Common myeloid progenitor, CD34-positive (primary cell): Measurements from ENCODE around the gene TFCP2.
"Not testable (repeated sequence)": the region's sequence is repeated elsewhere in the genome, so short reads cannot be mapped to it uniquely, and the experiment has no call there.

Source experiments
- CTCF ChIA-PET: fragments of 350-600 bp; sonication (Branson Sonifier 250); formaldehyde crosslinking; loops from one replicate; lab custom pipeline; 2021; ENCODE audit warnings: antibody characterized with exemption; lab: Charles Lee
- POLR2A ChIA-PET: fragments of 350-600 bp; sonication (Branson Sonifier 250); formaldehyde crosslinking; loops from one replicate; lab custom pipeline; 2021; ENCODE audit warnings: antibody characterized with exemption; lab: Charles Lee
- DNase-seq, 3 donors: peaks; one replicate each; pipeline versions ENCODE4 v3.0.0 to v3.0.0-alpha.2; 2013
- H3K27ac ChIP-seq, 2 experiments: 1 replicate in 1 of 2; 2 replicates in 1 of 2; pipeline ENCODE4 v1.7.0; 2013; ENCODE audit warnings: inconsistent platforms in 2 of 2, low read length in 2 of 2, mild to moderate bottlenecking in 2 of 2, low read depth in 1 of 2, moderate library complexity in 1 of 2; ENCODE audit not compliant: severe bottlenecking in 2 of 2, insufficient read depth in 1 of 2, poor library complexity in 1 of 2
- H3K27me3 ChIP-seq, 5 experiments: replicated peaks in 2 of 5; 1 replicate in 3 of 5; 2 replicates in 2 of 5; pipeline versions ENCODE4 v1.6.1 to v1.7.0; 2013; ENCODE audit warnings: low read length in 4 of 5, mild to moderate bottlenecking in 2 of 5, moderate library complexity in 2 of 5, inconsistent platforms in 1 of 5; ENCODE audit not compliant: insufficient read depth in 5 of 5, control insufficient read depth in 4 of 5
- H3K36me3 ChIP-seq, 4 experiments: 1 replicate in 2 of 4; 2 replicates in 2 of 4; pipeline versions ENCODE4 v1.6.1 to v1.7.0; 2013; ENCODE audit warnings: low read length in 3 of 4, control low read depth in 1 of 4, mild to moderate bottlenecking in 1 of 4; ENCODE audit not compliant: control insufficient read depth in 4 of 4, insufficient read depth in 4 of 4
- H3K4me1 ChIP-seq, 4 experiments: 1 replicate in 3 of 4; 2 replicates in 1 of 4; pipeline versions ENCODE4 v1.6.1 to v1.7.1; 2013; ENCODE audit warnings: low read length in 3 of 4, mild to moderate bottlenecking in 3 of 4, control low read depth in 1 of 4, inconsistent platforms in 1 of 4, moderate library complexity in 1 of 4; ENCODE audit not compliant: control insufficient read depth in 4 of 4, insufficient read depth in 4 of 4; ENCODE audit errors: control extremely low read depth in 1 of 4
- H3K4me3 ChIP-seq, 7 experiments: 1 replicate in 4 of 7; 2 replicates in 3 of 7; pipeline versions ENCODE4 v1.5.1 to v1.7.0; 2013; ENCODE audit warnings: mild to moderate bottlenecking in 7 of 7, low read length in 6 of 7, moderate library complexity in 6 of 7, inconsistent platforms in 2 of 7, low read depth in 2 of 7, control low read depth in 1 of 7; ENCODE audit not compliant: insufficient read depth in 4 of 7, control insufficient read depth in 1 of 7; ENCODE audit errors: extremely low read depth in 1 of 7
- H3K9me3 ChIP-seq, 5 experiments: 1 replicate in 4 of 5; 2 replicates in 1 of 5; pipeline versions ENCODE4 v1.6.1 to v1.7.1; 2013; ENCODE audit warnings: low read length in 4 of 5, mild to moderate bottlenecking in 2 of 5, inconsistent platforms in 1 of 5, low read depth in 1 of 5, moderate library complexity in 1 of 5; ENCODE audit not compliant: control insufficient read depth in 4 of 5, insufficient read depth in 2 of 5; ENCODE audit errors: control extremely low read depth in 1 of 5
- WGBS: methylation state at CpG from one replicate; pipeline ENCODE4 v1.1.5; 2013; ENCODE audit not compliant: insufficient coverage; 5-methylcytosine and 5-hydroxymethylcytosine counted together

The TFCP2 gene

DNA sequence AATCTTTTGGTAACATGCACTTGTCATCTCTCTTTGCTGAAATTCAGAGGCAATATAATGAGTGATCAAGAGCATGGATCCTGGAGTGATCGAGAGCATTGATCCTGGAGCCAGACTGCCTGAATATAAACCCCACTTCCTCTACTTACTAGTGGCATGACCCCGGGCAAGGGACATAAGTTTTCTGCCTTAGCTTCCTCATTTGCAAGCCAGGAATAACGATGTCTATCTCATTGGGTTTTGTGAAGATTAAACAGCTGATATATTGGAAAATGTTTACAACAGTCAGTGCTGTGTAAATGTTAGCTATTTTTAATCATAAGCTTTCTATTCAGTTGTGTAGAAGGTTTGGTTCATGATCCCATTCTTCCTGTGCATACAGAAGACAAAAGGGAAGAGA, 87.2 kb downstream of the TFCP2 start:
- ChIA-PET POLR2A (interaction anchor here (0.7 to 1.0 kb wide), 3 partner anchors 12 to 1826 kb away, joined by 3 read pairs; no protein-coding TSS in a partner anchor), CTCF (no interaction called here)

DNA sequence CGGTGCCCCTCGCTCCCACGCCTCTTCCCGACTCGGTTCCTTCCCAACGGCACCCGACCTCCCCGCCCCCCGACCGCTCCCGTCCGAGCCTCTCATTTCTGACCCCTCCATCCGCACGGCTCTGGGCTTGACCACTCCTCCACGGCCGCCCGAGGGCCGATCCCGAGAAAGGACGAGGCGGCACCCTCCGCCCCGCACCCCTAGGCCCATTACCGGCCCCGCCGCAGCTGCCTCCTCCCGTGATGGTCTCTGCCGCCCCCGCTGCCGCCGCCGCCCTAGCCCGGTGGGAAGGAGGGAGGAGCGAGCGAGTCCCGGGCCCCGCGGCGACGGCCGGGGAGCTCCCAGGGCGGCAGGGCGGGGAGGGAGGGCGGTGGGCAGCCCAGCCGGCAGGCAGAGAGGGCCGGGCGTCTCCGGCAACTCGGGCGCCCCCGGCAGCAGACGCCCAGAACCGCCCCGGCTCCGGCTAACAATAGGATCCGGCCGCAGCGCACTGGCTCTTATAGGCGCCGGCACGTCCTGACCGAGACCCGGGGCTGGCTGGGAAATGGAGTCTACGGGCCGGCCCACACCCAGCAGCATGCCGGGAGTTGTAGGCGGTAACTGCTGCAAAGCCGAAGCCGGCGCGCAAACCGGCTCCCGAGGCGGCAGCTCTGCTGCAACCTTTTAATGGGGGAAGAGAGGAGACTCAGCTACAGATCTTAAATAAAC, 89.7 kb downstream of the TFCP2 start, which contains the start of gene CSRNP2:
Gene CSRNP2 (minus strand): TSS at position 471 of the 708 bp plus-strand sequence. CDS start 7,035 bp downstream, outside the sequence.
- 0% methylated on average over 72 of the region's 74 CpGs for WGBS
- Histone ChIP-seq H3K4me3 (peak within 1 kb of the TSS; percentile 66 to 88 (median 81)), H3K27me3 (no peaks in the 10 kb centered on the region), H3K27ac (peak within 1 kb of the TSS in 1 of 2 experiments; percentile 79), H3K36me3 (no peaks in the 10 kb centered on the region), H3K9me3 (no peaks in the 10 kb centered on the region), H3K4me1 (peaks cover 2 to 32% (median 17%) of the 10 kb centered on the region in 4 experiments)
- ChIA-PET CTCF (interaction anchor here (0.7 to 1.0 kb wide), 2 partner anchors 101 to 158 kb away, joined by 3 read pairs; no protein-coding TSS in a partner anchor), POLR2A (interaction anchor here (0.6 to 1.7 kb wide), 6 partner anchors 22 to 320 kb away, joined by 3 to 5 read pairs (median 3); partner anchors contain the start of gene ATF1)
- DNase-seq: peak; percentile 95 to 98 (median 97)

More for the DNA sequence above, 87.2 kb downstream of the TFCP2 start:
- peak in 2 of 3 donors; percentile 18 to 24 for DNase-seq
- H3K27me3 ChIP-seq: no peaks in the 10 kb centered on the region
- H3K36me3 ChIP-seq: peaks cover 0 to 2% (median 0%) of the 10 kb centered on the region in 4 experiments
- no peak overlapping the region for H3K27ac ChIP-seq
- H3K4me1 ChIP-seq: peaks cover 2 to 32% (median 17%) of the 10 kb centered on the region in 4 experiments
- WGBS: no CpG with 5 or more reads among the region's 3 CpGs
- H3K4me3 ChIP-seq: no peak overlapping the region
- no peaks in the 10 kb centered on the region for H3K9me3 ChIP-seq

DNA sequence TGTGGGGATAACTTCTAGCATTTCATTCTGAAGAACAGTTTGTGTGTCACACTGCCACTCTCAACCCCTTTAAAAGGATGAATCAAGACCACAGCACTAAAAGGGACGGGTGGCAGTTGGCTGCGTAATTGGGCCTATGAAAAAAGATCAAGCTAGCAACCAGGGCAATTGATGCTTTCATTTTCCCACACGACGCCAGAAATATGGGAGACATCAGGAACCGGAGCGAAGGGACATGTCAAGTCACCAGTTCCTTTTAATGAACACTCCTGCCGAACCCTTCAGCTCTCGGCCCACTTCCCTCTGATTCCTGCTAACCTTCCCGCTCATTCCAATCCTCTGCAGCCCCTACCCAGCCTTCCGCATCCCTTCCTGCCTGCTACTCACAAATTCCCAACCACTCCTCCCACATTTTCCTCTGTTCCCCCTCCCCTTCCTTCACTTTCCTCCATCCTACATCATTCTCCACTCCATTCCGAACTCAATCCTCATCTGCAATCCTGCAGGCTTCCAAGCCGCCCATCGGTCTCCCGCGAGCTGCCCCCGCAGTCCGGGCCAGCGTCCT, 90.3 kb downstream of the TFCP2 start:
- CTCF ChIA-PET: interaction anchor here (1.5 kb wide), 1 partner anchor 95 kb away, joined by 3 read pairs; no protein-coding TSS in a partner anchor

DNA sequence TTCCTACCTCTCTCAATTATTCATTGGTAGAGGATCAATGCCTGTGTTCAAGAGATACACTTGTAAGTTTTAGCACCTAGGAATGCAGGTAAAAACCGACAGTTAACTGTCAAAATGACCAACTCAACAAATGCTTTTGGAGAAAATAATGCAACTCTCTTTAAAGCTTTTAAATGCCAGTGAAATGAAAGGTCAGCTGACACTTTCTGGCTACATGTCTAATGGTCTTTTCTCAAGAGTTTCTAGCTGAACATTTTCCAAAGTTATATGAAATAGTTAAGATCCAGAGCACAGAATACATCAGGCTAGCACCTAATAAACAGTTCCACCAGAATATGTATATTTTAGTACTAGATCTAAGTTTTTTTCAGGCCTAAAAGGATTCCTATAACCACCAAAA, 91.5 kb downstream of the TFCP2 start:
- H3K36me3 ChIP-seq: no peaks in the 10 kb centered on the region
- H3K9me3 ChIP-seq: no peaks in the 10 kb centered on the region
- 100% methylated on average over 1 of the region's 1 CpG for WGBS
- DNase-seq: no peak
- CTCF ChIA-PET: interaction anchor here (1.1 to 1.5 kb wide), 3 partner anchors 94 to 346 kb away, joined by 3 read pairs; no protein-coding TSS in a partner anchor
- H3K4me3 ChIP-seq: no peak overlapping the region
- H3K4me1 ChIP-seq: peaks cover 2 to 31% (median 17%) of the 10 kb centered on the region in 4 experiments
- POLR2A ChIA-PET: no interaction called here
- H3K27ac ChIP-seq: no peak overlapping the region
- H3K27me3 ChIP-seq: no peaks in the 10 kb centered on the region

More for the DNA sequence above, 90.3 kb downstream of the TFCP2 start:
- Histone ChIP-seq H3K4me3 (peak overlapping the region; percentile 66 to 88 (median 81)), H3K27me3 (no peaks in the 10 kb centered on the region), H3K9me3 (no peaks in the 10 kb centered on the region), H3K27ac (peak overlapping the region in 1 of 2 experiments; percentile 79), H3K4me1 (peaks cover 2 to 32% (median 17%) of the 10 kb centered on the region in 4 experiments), H3K36me3 (no peaks in the 10 kb centered on the region)
- peak; percentile 13 to 59 (median 58) for DNase-seq
- POLR2A ChIA-PET: interaction anchor here (0.9 to 1.7 kb wide), 3 partner anchors 22 to 319 kb away, joined by 3 to 5 read pairs (median 4); partner anchors contain the start of gene ATF1
- WGBS: 3% methylated on average over 18 of the region's 18 CpGs

DNA sequence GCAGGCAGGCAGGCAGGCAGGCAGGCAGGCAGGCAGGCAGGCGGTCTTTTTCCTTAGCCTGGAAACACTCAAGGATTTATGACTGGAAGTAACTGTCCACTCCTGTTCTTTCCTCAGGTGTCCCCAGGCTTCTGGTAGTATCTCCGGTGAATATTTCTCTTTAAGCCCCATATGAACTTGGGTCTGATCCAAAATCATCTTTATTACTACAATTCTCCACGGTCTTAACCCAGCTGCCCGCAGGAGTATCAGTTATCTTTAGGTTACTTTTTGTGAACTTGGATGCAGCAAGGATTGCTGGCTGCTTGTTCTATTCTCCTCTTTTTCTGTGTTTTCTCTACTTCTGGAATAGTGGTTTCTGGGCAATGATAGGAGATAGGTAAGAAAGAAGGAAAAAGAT, 92.8 kb downstream of the TFCP2 start:
- Histone ChIP-seq H3K36me3 (peaks cover 0 to 2% (median 0%) of the 10 kb centered on the region in 4 experiments), H3K4me3 (no peak overlapping the region), H3K27me3 (no peaks in the 10 kb centered on the region), H3K4me1 (peaks cover 0 to 24% (median 16%) of the 10 kb centered on the region in 4 experiments), H3K27ac (no peak overlapping the region), H3K9me3 (no peaks in the 10 kb centered on the region)
- DNase-seq: no peak
- POLR2A ChIA-PET: interaction anchor here (0.6 kb wide), 1 partner anchor 12 kb away, joined by 6 read pairs; no protein-coding TSS in a partner anchor
- CTCF ChIA-PET: interaction anchor here (0.9 to 1.6 kb wide), 3 partner anchors 33 to 345 kb away, joined by 3 to 4 read pairs (median 3); no protein-coding TSS in a partner anchor
- WGBS: no CpG with 5 or more reads among the region's 4 CpGs

DNA sequence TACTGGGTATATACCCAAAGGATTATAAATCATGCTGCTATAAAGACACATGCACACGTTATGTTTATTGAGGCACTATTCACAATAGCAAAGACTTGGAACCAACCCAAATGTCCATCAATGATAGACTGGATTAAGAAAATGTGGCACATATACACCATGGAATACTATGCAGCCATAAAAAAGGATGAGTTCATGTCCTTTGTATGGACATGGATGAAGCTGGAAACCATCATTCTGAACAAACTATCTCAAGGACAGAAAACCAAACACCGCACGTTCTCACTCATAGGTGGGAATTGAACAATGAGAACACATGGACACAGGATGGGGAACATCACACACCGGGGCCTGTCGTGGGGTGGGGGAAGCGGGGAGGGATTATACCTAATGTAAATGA, 94.1 kb downstream of the TFCP2 start:
- H3K27me3 ChIP-seq, H3K4me3 ChIP-seq, DNase-seq, H3K9me3 ChIP-seq, POLR2A ChIA-PET, H3K27ac ChIP-seq, H3K36me3 ChIP-seq: not testable (repeated sequence)
- peaks cover 0 to 23% (median 16%) of the 10 kb centered on the region in 4 experiments for H3K4me1 ChIP-seq
- CTCF ChIA-PET: interaction anchor here (1.6 kb wide), 1 partner anchor 32 kb away, joined by 4 read pairs; no protein-coding TSS in a partner anchor
- WGBS: no CpG with 5 or more reads among the region's 6 CpGs
